Endothelial cell of umbilical vein (primary cell): ENCODE results near the gene MC2R.

Experiments
- CTCF ChIP-seq, 2 donors: IDR thresholded peaks; 1 replicate in 1 of 2; 2 replicates in 1 of 2; pipeline ENCODE4 v1.5.1; 2011; ENCODE audit warnings: low read length in 2 of 2, mild to moderate bottlenecking in 2 of 2, moderate library complexity in 2 of 2, control low read depth in 1 of 2, inconsistent platforms in 1 of 2, low read depth in 1 of 2; ENCODE audit not compliant: insufficient read depth in 1 of 2; ENCODE audit errors: extremely low read depth in 1 of 2
- EZH2 ChIP-seq: IDR thresholded peaks from 2 replicates; pipeline ENCODE4 v1.6.1; 2012; ENCODE audit warnings: borderline replicate concordance, low read depth, mild to moderate bottlenecking, moderate library complexity, low read length, inconsistent platforms; ENCODE audit not compliant: severe bottlenecking
- JUN ChIP-seq: IDR thresholded peaks from 2 replicates; pipeline ENCODE4 v1.6.1; 2011; ENCODE audit warnings: borderline replicate concordance, low read depth; ENCODE audit not compliant: insufficient read length, insufficient read depth
- MAX ChIP-seq: IDR thresholded peaks from 2 replicates; pipeline ENCODE4 v1.6.1; 2011; ENCODE audit not compliant: insufficient read depth, insufficient read length
- MYC ChIP-seq: IDR thresholded peaks from one replicate; pipeline ENCODE4 v1.6.1; 2011; ENCODE audit warnings: mild to moderate bottlenecking, low read depth, low read length
- POLR2A ChIP-seq: IDR thresholded peaks from 2 replicates; pipeline ENCODE4 v1.6.1; 2012; ENCODE audit warnings: low read depth, mild to moderate bottlenecking, control low read depth, low read length
- POLR2AphosphoS5 ChIP-seq: IDR thresholded peaks from 2 replicates; pipeline ENCODE4 v1.6.1; 2012; ENCODE audit warnings: low read depth, mild to moderate bottlenecking, control low read depth, low read length, moderate library complexity; ENCODE audit not compliant: insufficient read depth

- no peak for TF ChIP-seq CTCF (IDR thresholded peaks at IDR 0.05; ENCODE audit: extremely low read depth in 1 of 2, insufficient read depth in 1 of 2, low read depth in 1 of 2, low read length in 2 of 2)
- TF ChIP-seq POLR2A, result no peak
- TF ChIP-seq EZH2, result no peak
- no peak for TF ChIP-seq JUN
- TF ChIP-seq POLR2AphosphoS5, result no peak
- TF ChIP-seq MYC, result no peak
- TF ChIP-seq MAX, result no peak
Observed at GRCh38 chr18:13943338-13943737, 28.0 kb upstream of the MC2R start.
